IgD-negative memory B cell (primary cell): Measurements from ENCODE around the gene PALB2. TPM values are rescaled to one million over a fixed set of nuclear protein-coding genes. Genes with fewer than 3 reads are reported as not detected.

Source experiments
- H3K27ac Mint-ChIP-seq, 3 donors: one replicate each; pipeline ENCODE4 v1.8.0; 2020 to 2022; ENCODE audit warnings: mild to moderate bottlenecking in 3 of 3, mixed read lengths in 3 of 3, moderate library complexity in 1 of 3
- H3K27me3 Mint-ChIP-seq: one replicate; pipeline ENCODE4 v1.8.0; 2021; ENCODE audit warnings: mixed read lengths
- H3K36me3 Mint-ChIP-seq: one replicate; pipeline ENCODE4 v1.8.0; 2020; ENCODE audit warnings: mild to moderate bottlenecking, mixed read lengths
- H3K4me1 Mint-ChIP-seq, 3 donors: one replicate each; pipeline ENCODE4 v1.8.0; 2020 to 2022; ENCODE audit warnings: mixed read lengths in 3 of 3, mild to moderate bottlenecking in 1 of 3
- H3K4me3 Mint-ChIP-seq, 4 donors: one replicate each; pipeline ENCODE4 v1.8.0; 2020 to 2022; ENCODE audit warnings: mild to moderate bottlenecking in 4 of 4, mixed read lengths in 4 of 4, moderate library complexity in 3 of 4
- H3K9me3 Mint-ChIP-seq, 3 donors: one replicate each; pipeline ENCODE4 v1.8.0; 2020 to 2021; ENCODE audit warnings: mixed read lengths in 3 of 3, mild to moderate bottlenecking in 1 of 3
- polyA plus RNA-seq: library from polyadenylated mRNA; unstranded; fragments of 300-500 nt; fragmentation: Illumina TruSeq; gene quantifications from one replicate; pipeline ENCODE4 v1.2.3, GENCODE V29; 2021

The PALB2 gene
- polyA plus RNA-seq, result 6.4 TPM

DNA sequence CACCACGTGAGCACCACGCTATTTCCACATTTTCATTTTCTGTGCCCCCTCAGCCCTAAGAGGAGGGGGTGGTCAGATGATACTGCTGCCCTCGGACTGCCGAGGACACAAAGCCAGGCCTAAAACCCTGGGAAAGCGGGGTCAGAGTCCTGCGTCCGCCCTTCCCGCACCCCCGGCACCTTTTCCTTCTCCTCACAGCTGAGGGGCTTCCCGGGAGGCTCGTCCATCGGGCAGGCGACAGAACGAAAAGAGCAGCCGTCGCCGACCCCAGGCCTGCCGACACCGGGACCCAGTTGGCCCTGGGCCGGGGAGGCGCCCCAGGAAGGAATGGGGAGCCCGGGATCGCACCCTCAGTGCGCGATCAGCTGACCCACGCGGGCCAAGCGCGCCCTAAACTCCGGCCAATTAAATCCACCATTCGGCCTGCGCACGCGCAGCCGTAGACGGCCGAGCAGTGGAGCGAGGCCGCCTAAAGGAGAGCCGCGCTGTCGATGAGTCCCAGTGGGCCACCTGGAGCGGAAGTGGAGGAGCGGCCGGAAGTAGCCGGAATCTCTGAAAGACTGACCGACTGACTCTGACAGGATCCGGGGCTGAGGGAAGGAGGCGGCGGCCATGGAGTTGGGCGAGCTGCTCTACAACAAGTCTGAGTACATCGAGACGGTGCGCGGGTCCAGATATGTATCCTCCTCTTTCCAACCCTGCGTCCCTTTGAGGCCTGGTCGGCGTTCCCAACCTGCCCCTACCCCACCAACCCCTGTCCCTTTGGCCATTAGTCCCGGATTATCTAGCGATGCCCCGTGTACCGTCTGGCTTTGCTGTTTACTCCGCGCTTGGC is at the start of gene PALB2, which contains the start of gene DCTN5:
Gene PALB2 (minus strand): TSS at position 380 of the 835 bp plus-strand sequence. CDS start 153 bp downstream, at position 227.
Gene DCTN5 (plus strand): TSS at position 536 of the 835 bp plus-strand sequence. CDS start 77 bp downstream, at position 613.
- Mint-ChIP-seq H3K27ac (peak within 1 kb of the TSS; percentile 90 to 100 (median 97)), H3K36me3 (no peaks in the 10 kb centered on the region), H3K27me3 (no peaks in the 10 kb centered on the region), H3K4me1 (peaks cover 21 to 33% (median 24%) of the 10 kb centered on the region in 3 donors), H3K9me3 (no peaks in the 10 kb centered on the region), H3K4me3 (peak within 1 kb of the TSS; percentile 98 to 100 (median 99))

DNA sequence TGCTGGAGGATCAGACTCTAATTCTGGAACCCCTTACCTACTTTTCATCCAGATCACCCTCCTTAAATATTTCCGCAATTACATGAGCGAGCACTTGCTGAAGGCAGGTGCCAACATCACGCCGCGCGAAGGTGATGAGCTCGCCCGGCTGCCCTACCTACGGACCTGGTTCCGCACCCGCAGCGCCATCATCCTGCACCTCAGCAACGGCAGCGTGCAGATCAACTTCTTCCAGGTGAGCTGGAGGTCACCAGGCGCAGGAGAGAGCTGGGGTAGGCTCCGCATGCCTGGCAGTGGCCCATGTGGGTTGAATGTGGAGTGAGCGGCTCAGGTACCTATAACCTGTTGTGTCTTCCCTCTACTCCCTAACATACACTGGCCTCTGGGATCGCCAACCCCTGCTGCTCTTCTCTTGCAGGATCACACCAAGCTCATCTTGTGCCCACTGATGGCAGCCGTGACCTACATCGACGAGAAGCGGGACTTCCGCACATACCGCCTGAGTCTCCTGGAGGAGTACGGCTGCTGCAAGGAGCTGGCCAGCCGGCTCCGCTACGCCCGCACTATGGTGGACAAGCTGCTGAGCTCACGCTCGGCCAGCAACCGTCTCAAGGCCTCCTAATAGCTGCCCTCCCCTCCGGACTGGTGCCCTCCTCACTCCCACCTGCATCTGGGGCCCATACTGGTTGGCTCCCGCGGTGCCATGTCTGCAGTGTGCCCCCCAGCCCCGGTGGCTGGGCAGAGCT is 48.5 kb upstream of the PALB2 start:
- no peak overlapping the region for H3K4me3 Mint-ChIP-seq
- peak overlapping the region in 1 of 3 donors; percentile 67 for H3K27ac Mint-ChIP-seq
- no peaks in the 10 kb centered on the region for H3K4me1 Mint-ChIP-seq
- H3K36me3 Mint-ChIP-seq, result peaks cover 4% of the 10 kb centered on the region
- H3K27me3 Mint-ChIP-seq, result no peaks in the 10 kb centered on the region
- H3K9me3 Mint-ChIP-seq, result no peaks in the 10 kb centered on the region

DNA sequence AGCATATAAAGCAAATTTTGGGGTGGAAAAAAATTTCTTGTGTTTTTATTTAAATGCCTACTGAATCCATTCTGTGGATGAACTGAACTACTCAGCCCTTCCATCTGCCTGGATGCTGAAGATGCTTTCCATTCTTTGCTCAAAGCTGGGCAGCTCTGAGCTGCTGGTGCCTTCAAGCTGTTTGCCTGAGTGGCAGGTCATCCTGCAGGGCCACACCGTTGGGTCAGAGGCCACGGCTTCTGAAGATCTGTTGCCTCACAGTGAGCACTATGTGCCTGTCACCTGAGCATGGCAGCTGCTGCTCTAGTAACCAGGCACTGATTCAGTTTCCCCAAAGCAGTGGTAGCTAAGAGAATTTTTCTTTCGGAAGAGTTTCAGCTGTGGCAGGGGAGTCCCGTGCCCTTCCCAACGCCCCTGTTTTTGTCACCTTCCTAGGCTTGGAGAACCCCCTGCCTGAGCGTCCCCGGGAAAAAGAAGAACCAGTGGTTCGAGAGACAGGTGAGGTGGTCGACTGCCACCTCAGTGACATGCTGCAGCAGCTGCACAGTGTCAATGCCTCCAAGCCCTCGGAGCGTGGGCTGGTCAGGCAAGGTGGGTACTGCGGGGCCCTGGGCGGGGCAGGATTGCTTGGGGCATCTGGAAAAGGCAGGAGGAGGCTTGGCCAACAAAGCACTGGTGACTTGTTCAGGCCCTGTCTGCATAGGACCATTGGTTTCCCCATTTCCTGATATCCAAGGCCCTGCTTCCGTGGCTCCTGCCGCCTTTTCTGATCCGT is 46.1 kb upstream of the PALB2 start:
- no peaks in the 10 kb centered on the region for H3K9me3 Mint-ChIP-seq
- no peaks in the 10 kb centered on the region for H3K4me1 Mint-ChIP-seq
- H3K36me3 Mint-ChIP-seq, result peaks cover 9% of the 10 kb centered on the region
- no peak overlapping the region for H3K27ac Mint-ChIP-seq
- H3K27me3 Mint-ChIP-seq, result no peaks in the 10 kb centered on the region
- no peak overlapping the region for H3K4me3 Mint-ChIP-seq

DNA sequence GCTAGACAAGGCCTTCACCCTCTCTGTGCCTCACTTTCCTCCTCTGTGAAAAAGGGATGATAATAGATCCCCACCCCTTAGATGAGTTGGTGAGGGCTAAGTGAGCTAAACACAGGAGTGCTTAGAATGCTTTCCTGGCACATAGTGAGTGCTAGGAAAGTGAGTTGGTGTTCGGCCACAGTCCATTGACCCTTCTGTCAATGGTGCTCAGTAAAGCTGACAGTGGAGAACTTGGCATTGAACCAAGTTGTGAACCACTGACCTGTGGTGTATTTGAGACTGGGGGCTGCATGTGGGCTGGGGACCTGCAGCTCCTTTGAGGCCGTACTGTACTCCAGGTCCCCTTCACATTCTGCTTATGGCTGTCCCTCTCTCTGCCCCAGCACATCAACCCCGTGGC is 42.4 kb upstream of the PALB2 start:
- Mint-ChIP-seq H3K4me3 (no peak overlapping the region), H3K27me3 (no peaks in the 10 kb centered on the region), H3K36me3 (peaks cover 11% of the 10 kb centered on the region), H3K9me3 (no peaks in the 10 kb centered on the region), H3K4me1 (peaks cover 3 to 10% (median 4%) of the 10 kb centered on the region in 3 donors), H3K27ac (no peak overlapping the region)

DNA sequence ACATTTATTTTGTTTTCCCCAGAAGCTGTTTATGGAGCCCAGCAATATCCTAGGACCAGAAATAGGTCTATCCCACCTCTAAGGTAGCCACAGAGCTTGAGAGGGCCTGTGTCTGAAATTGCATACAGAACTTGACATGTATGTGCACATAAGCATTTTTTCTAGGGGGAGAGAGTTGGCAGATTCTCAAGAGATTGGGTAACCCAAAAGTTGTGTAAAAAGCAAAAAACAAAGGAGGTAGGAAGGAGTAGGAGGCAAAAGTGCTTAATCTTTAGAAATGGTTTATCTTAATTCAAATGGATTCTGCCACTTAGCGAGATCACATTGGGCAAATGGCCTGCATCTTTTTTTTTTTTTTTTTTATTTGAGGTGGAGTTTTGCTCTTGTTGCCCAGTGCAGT is 41.1 kb upstream of the PALB2 start:
- Mint-ChIP-seq H3K9me3 (no peaks in the 10 kb centered on the region), H3K4me1 (peaks cover 6 to 16% (median 10%) of the 10 kb centered on the region in 3 donors), H3K27me3 (no peaks in the 10 kb centered on the region), H3K27ac (no peak overlapping the region), H3K4me3 (no peak overlapping the region), H3K36me3 (peaks cover 7% of the 10 kb centered on the region)

DNA sequence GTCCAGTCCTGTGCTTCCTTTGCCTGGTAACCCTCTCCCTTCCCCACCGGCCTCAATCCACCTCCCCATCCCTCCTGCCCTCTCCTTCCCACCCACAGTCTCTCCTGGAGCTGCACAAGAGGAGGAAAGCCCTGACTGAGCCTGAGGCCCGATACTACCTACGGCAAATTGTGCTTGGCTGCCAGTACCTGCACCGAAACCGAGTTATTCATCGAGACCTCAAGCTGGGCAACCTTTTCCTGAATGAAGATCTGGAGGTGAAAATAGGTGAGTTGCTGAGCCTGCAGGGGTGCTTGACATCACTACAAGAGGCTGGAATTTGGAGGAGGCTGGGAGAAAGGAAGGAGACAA is 38.9 kb upstream of the PALB2 start:
- H3K27ac Mint-ChIP-seq, result peak overlapping the region in 1 of 3 donors; percentile 65
- peaks cover 6 to 16% (median 10%) of the 10 kb centered on the region in 3 donors for H3K4me1 Mint-ChIP-seq
- peak overlapping the region; percentile 47 to 93 (median 72) for H3K4me3 Mint-ChIP-seq
- no peaks in the 10 kb centered on the region for H3K9me3 Mint-ChIP-seq
- peaks cover 7% of the 10 kb centered on the region for H3K36me3 Mint-ChIP-seq
- H3K27me3 Mint-ChIP-seq, result no peaks in the 10 kb centered on the region

DNA sequence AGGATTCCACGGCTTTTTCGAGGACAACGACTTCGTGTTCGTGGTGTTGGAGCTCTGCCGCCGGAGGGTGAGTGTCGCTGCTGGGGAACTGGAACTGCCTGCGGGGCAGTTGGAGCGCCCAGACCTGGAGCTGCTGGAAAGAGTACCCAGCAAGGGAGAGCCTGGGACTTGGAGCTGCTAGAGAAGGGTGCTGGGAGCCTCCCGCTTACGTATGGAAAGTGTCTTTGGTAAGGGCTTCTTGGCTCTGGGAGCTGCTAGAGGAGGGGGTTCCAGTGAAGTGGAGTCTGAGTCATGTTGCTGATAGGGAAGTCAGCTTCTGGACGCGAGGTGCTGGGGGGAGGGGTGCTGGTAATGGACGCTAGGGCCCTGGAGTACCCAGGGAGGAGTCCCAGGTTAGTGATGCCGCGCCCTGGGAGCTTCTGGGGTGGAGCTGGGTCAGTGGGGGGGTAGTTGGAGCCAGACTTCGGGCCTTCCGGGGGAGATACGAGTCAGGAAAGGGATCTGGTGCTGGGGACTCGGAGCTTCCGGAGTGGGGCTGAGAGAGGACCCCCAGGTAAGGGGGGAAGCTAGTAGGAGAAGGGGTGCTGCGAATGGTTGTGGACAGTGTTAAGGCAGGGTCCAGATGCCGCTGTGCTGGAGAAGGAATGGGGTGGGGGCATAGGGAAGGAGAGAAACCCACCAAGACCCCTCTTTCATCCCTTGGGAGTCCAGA is 38.3 kb upstream of the PALB2 start:
- Mint-ChIP-seq H3K9me3 (no peaks in the 10 kb centered on the region), H3K4me1 (peaks cover 6 to 16% (median 10%) of the 10 kb centered on the region in 3 donors), H3K27ac (peak overlapping the region in 1 of 3 donors; percentile 28), H3K36me3 (peaks cover 7% of the 10 kb centered on the region), H3K27me3 (no peaks in the 10 kb centered on the region), H3K4me3 (peak overlapping the region; percentile 57 to 93 (median 88))

DNA sequence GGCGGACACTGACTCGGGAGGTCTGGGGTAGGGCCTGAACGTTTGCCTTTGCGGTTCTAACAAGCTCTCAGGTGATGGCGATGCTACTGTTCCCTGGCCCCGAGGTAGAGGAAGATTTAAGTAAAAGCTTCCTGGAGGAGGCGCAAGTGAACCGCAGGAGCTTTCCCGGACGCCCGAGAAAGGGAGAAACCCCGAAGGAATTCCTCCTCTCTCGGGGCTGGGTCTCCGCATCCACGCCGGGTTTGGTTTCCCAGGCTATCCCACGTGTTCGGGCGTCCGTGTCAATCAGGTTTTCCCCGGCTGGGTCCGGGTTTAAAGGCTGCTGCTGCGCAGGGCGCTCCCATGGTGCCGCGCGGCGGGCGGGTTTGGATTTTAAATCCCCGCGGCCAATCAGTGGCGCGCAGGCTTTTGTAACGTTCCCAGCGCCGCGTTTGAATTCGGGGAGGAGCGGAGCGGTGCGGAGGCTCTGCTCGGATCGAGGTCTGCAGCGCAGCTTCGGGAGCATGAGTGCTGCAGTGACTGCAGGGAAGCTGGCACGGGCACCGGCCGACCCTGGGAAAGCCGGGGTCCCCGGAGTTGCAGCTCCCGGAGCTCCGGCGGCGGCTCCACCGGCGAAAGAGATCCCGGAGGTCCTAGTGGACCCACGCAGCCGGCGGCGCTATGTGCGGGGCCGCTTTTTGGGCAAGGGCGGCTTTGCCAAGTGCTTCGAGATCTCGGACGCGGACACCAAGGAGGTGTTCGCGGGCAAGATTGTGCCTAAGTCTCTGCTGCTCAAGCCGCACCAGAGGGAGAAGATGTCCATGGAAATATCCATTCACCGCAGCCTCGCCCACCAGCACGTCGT is 37.5 kb upstream of the PALB2 start, which contains the start of gene PLK1:
Gene PLK1 (plus strand): TSS at position 460 of the 844 bp plus-strand sequence. CDS start 44 bp downstream, at position 504.
- Mint-ChIP-seq H3K27me3 (no peaks in the 10 kb centered on the region), H3K9me3 (no peaks in the 10 kb centered on the region), H3K27ac (peak within 1 kb of the TSS in 2 of 3 donors; percentile 28 to 78), H3K4me1 (peaks cover 6 to 16% (median 10%) of the 10 kb centered on the region in 3 donors), H3K4me3 (peak within 1 kb of the TSS; percentile 57 to 94 (median 89)), H3K36me3 (peaks cover 2% of the 10 kb centered on the region)

DNA sequence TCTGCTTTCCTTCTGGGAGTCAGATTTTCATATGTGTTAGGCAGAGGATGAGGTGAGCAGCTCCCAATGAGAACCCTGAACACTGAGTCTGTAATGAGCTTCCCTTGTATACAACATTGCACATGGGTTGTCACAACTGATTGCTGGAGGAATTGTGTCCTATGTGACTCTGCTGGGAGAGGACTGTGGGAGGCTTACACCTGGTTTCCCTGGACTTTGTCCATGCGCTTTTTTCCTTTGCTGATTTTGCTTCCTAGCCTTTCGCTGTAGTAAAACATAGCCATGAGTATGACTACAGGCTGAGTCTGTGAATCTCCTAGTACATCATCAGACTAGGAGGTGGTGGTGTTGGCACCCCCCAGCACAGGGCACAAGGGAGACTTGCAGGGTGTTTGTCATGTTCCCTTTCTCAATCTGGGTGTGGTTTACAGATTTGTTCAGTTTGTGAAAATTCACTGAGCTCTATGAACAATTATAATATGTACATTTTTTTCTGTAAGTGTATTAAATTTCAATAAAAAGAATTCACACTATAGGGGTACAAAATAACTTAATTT is 35.9 kb upstream of the PALB2 start:
- peaks cover 6 to 16% (median 10%) of the 10 kb centered on the region in 3 donors for H3K4me1 Mint-ChIP-seq

DNA sequence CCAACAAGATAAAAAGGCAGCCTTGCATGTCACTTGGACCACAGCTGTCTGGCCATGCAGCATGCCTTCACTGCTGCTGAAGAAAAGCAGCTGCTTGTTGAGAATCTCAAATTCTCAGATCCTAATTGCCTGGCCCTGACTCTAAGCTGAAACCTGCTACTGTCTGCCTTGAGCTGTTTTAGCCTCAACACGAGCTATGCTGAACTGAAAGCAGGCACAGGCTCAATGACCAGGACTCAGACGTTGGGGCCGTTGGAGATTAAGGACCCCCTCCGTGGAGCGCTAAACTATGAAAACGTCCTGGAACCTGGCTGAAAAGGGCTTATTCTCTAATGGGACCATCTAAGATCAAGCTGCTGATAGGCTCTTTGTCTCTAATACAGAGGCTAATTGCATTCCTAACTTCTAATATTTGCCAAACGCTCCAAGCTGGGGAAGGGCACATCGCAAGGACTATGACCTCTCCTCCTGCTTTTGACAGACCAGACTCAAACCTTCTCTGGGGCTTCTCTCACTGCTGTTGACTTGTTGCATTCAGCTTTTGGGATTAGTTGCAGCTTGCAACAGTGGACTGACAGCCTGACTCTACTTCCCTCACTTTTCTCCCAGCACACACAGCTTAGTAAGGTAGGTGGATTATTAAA is 33.0 kb upstream of the PALB2 start:
- Mint-ChIP-seq H3K4me3 (peak overlapping the region in 1 of 4 donors; percentile 4), H3K27me3 (peaks cover 1% of the 10 kb centered on the region), H3K9me3 (no peaks in the 10 kb centered on the region), H3K27ac (no peak overlapping the region), H3K4me1 (peaks cover 11 to 23% (median 20%) of the 10 kb centered on the region in 3 donors), H3K36me3 (peaks cover 4% of the 10 kb centered on the region)

More for the DNA sequence above, 35.9 kb upstream of the PALB2 start:
- Mint-ChIP-seq H3K9me3 (no peaks in the 10 kb centered on the region), H3K4me3 (peak overlapping the region in 1 of 4 donors; percentile 57), H3K27me3 (no peaks in the 10 kb centered on the region), H3K36me3 (no peaks in the 10 kb centered on the region), H3K27ac (no peak overlapping the region)

DNA sequence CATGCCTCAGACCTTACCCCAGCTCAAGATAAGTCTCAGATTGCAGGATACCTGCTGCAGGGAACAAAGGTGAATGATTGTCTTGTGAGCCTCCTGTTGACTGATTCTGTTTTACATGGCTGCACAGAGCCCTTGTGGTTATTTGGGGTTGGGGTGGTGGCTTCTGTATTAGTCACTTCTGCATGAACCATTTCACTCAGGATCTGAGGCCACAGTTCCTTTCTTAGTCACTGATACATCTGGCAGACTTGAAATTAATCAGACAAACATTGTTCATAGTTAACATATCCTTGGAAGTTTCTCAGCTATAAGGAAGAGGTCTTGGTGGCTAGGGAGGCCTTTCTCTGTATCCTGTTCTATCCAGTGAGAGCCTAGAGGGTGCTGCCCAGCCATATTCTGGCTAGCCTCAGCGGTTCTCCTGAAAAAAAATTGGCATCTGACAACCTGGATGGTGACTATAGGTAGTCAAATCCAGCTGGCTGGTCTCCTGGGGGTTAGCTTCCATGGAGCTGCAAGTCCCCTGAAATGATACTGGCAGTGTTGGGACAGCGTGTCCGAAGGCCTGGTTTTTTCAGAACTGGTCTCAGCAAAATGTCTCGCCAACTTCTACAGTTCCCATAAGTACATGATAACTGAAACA is 29.1 kb upstream of the PALB2 start:
- H3K36me3 Mint-ChIP-seq, result peaks cover 10% of the 10 kb centered on the region
- H3K27ac Mint-ChIP-seq, result peak overlapping the region in 1 of 3 donors; percentile 91
- peaks cover 8 to 19% (median 12%) of the 10 kb centered on the region in 3 donors for H3K4me1 Mint-ChIP-seq
- peaks cover 1% of the 10 kb centered on the region for H3K27me3 Mint-ChIP-seq
- H3K9me3 Mint-ChIP-seq, result no peaks in the 10 kb centered on the region
- H3K4me3 Mint-ChIP-seq, result peak overlapping the region in 2 of 4 donors; percentile 52 to 54

DNA sequence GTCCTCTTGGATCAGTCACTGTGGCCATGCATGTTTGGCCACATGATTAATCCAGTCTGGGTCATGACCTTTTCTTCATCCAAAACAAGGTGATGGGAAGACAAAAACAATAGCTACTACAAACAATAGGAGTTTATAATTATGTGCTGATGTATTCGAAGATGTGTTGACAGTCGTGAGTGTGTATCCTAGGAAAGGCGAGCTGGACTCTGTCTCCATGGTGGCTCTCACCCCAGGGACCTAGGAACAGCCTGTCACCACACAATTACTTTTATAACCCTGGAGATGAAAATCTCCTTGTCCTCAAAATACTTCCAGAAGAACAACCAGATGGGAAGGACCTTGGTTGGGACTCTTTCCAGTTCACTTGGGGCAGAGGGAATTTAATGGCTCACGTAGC is 27.8 kb upstream of the PALB2 start:
- Mint-ChIP-seq H3K4me3 (no peak overlapping the region), H3K4me1 (peaks cover 8 to 19% (median 12%) of the 10 kb centered on the region in 3 donors), H3K27ac (no peak overlapping the region), H3K9me3 (no peaks in the 10 kb centered on the region), H3K27me3 (peaks cover 1% of the 10 kb centered on the region), H3K36me3 (peaks cover 10% of the 10 kb centered on the region)
